Vagina (tissue), 2 donors: ENCODE measurements around the gene BTF3. TPM values are rescaled to one million over a fixed set of nuclear protein-coding genes. Genes with fewer than 3 reads are reported as not detected.

Experiments
- DNase-seq, 2 donors: peaks; one replicate each; pipeline ENCODE4 v3.0.0-alpha.2; 2017; ENCODE audit errors: extremely low spot score in 2 of 2
- H3K27ac ChIP-seq: fragments of 200-600 bp; sonication (generic); one replicate; pipeline ENCODE4 v1.5.1; 2019
- H3K27me3 ChIP-seq: fragments of 200-600 bp; sonication (generic); one replicate; pipeline ENCODE4 v1.5.1; 2019
- H3K36me3 ChIP-seq, 2 donors: fragments of 200-600 bp; sonication (generic); one replicate each; pipeline ENCODE4 v1.5.1; 2017 to 2019
- H3K4me1 ChIP-seq: fragments of 200-600 bp; sonication (generic); one replicate; pipeline ENCODE4 v1.5.1; 2019
- H3K4me3 ChIP-seq, 2 donors: fragments of 200-600 bp; sonication (generic); 1 replicate in 1 of 2; 2 replicates in 1 of 2; pipeline ENCODE4 v1.5.1; 2016 to 2019
- H3K9me3 ChIP-seq: fragments of 200-600 bp; sonication (generic); one replicate; pipeline ENCODE4 v1.5.1; 2019
- CTCF ChIP-seq, 3 experiments: fragments of 450-650 bp in 2 of 3; fragments of 200-600 bp in 1 of 3; sonication (generic) in 1 of 3; IDR thresholded peaks; one replicate each; pipeline ENCODE4 v1.5.1; 2017 to 2019; ENCODE audit warnings: antibody characterized with exemption in 3 of 3, mild to moderate bottlenecking in 2 of 3, moderate library complexity in 2 of 3
- POLR2A ChIP-seq, 2 donors: fragments of 450-650 bp; IDR thresholded peaks; one replicate each; pipeline ENCODE4 v1.6.1; 2017; ENCODE audit warnings: antibody characterized with exemption in 2 of 2, mild to moderate bottlenecking in 2 of 2, moderate library complexity in 2 of 2
- POLR2AphosphoS5 ChIP-seq, 2 donors: sonication (generic); formaldehyde crosslinking; IDR thresholded peaks; one replicate each; pipeline ENCODE4 v1.9.0; 2017; ENCODE audit warnings: antibody characterized with exemption in 2 of 2, mild to moderate bottlenecking in 2 of 2, low read depth in 1 of 2; ENCODE audit not compliant: insufficient read depth in 1 of 2
- intact Hi-C: fragments of 100-400 bp; cut with DNase I; formaldehyde crosslinking; loops from one replicate; pipeline ENCODE4 v1.15.1; 2023
- total RNA-seq: library from RNA; depleted of rRNA; stranded (reverse); fragments of >200 nt; gene quantifications from one replicate; pipeline ENCODE4 v1.2.3, GENCODE V29; 2016

Gene BTF3
- total RNA-seq, 1 donor from 2014 or later, result 537 TPM

- Histone ChIP-seq H3K27me3 (no peaks in the 10 kb centered on the region), H3K36me3 (no peaks in the 10 kb centered on the region), H3K9me3 (no peaks in the 10 kb centered on the region), H3K4me1 (no peaks in the 10 kb centered on the region), H3K4me3 (no peak overlapping the region), H3K27ac (no peak overlapping the region)
- no peak for TF ChIP-seq POLR2A (IDR thresholded peaks at IDR 0.05)
- TF ChIP-seq CTCF (IDR thresholded peaks at IDR 0.05), result no peak
- TF ChIP-seq POLR2AphosphoS5 (IDR thresholded peaks at IDR 0.05; ENCODE audit: insufficient read depth in 1 of 2, low read depth in 1 of 2), result no peak
- no peak for DNase-seq
- intact Hi-C loops, result no loop called here
Observed at GRCh38 chr5:73490088-73490487, 8.2 kb upstream of the BTF3 start.

- no peaks in the 10 kb centered on the region for H3K9me3 ChIP-seq
- intact Hi-C loops, result no loop called here
- no peaks in the 10 kb centered on the region for H3K36me3 ChIP-seq
- H3K27me3 ChIP-seq, result no peaks in the 10 kb centered on the region
- TF ChIP-seq POLR2A (IDR thresholded peaks at IDR 0.05), result no peak
- TF ChIP-seq POLR2AphosphoS5 (IDR thresholded peaks at IDR 0.05; ENCODE audit: insufficient read depth in 1 of 2, low read depth in 1 of 2), result no peak
- TF ChIP-seq CTCF (IDR thresholded peaks at IDR 0.05), result no peak
- H3K4me3 ChIP-seq, result no peak overlapping the region
- no peak for DNase-seq
- H3K4me1 ChIP-seq, result no peaks in the 10 kb centered on the region
- H3K27ac ChIP-seq, result no peak overlapping the region
Observed at GRCh38 chr5:73491155-73491554, 7.1 kb upstream of the BTF3 start.

GRCh38 chr5:73493421-73493820 lies 4.8 kb upstream of the BTF3 start:
- H3K9me3 ChIP-seq, result no peaks in the 10 kb centered on the region
- intact Hi-C loops, result no loop called here
- H3K27me3 ChIP-seq, result no peaks in the 10 kb centered on the region
- no peaks in the 10 kb centered on the region for H3K36me3 ChIP-seq
- no peak overlapping the region for H3K4me3 ChIP-seq
- DNase-seq, result no peak
- H3K27ac ChIP-seq, result no peak overlapping the region
- no peak for TF ChIP-seq POLR2A (IDR thresholded peaks at IDR 0.05)
- TF ChIP-seq POLR2AphosphoS5 (IDR thresholded peaks at IDR 0.05; ENCODE audit: insufficient read depth in 1 of 2, low read depth in 1 of 2), result no peak
- no peak for TF ChIP-seq CTCF (IDR thresholded peaks at IDR 0.05)
- H3K4me1 ChIP-seq, result peaks cover 6% of the 10 kb centered on the region

- DNase-seq, result no peak
- Histone ChIP-seq H3K4me3 (no peak overlapping the region), H3K27me3 (no peaks in the 10 kb centered on the region), H3K27ac (no peak overlapping the region), H3K4me1 (peaks cover 11% of the 10 kb centered on the region), H3K9me3 (no peaks in the 10 kb centered on the region), H3K36me3 (no peaks in the 10 kb centered on the region)
- TF ChIP-seq POLR2A (IDR thresholded peaks at IDR 0.05) (no peak), POLR2AphosphoS5 (IDR thresholded peaks at IDR 0.05; ENCODE audit: insufficient read depth in 1 of 2, low read depth in 1 of 2) (no peak), CTCF (IDR thresholded peaks at IDR 0.05) (no peak)
- intact Hi-C loops, result no loop called here
Observed at GRCh38 chr5:73494721-73495120, 3.5 kb upstream of the BTF3 start.

- no peak for DNase-seq
- H3K4me3 ChIP-seq, result no peak overlapping the region
- no peaks in the 10 kb centered on the region for H3K9me3 ChIP-seq
- intact Hi-C loops, result no loop called here
- no peak overlapping the region for H3K27ac ChIP-seq
- peaks cover 0 to 2% of the 10 kb centered on the region in 2 donors for H3K36me3 ChIP-seq
- H3K27me3 ChIP-seq, result no peaks in the 10 kb centered on the region
- H3K4me1 ChIP-seq, result peaks cover 23% of the 10 kb centered on the region
- TF ChIP-seq POLR2AphosphoS5 (IDR thresholded peaks at IDR 0.05; ENCODE audit: insufficient read depth in 1 of 2, low read depth in 1 of 2) (no peak), CTCF (IDR thresholded peaks at IDR 0.05) (no peak), POLR2A (IDR thresholded peaks at IDR 0.05) (no peak)
Observed at GRCh38 chr5:73495772-73496335, 2.4 kb upstream of the BTF3 start.
